ENCODE data around the gene ANKRD27. TPM values are rescaled to one million over a fixed set of nuclear protein-coding genes. Genes with fewer than 3 reads are reported as not detected.

ANKRD27 gene
- total and polyA plus RNA-seq, 10 of the 15 experiments (the other 5 are each of a cell fraction or from before 2014, with no cell fraction given) = 2.8 to 49.9 (median 28.5) TPM

GRCh38 chr19:32615569-32615968, 59.4 kb downstream of the ANKRD27 start (continued):
- TF ChIP-seq RELB (IDR thresholded peaks at IDR 0.05; ENCODE audit: low read depth) = no peak

GRCh38 chr19:32614916-32615315, 60.1 kb downstream of the ANKRD27 start:
- H4K20me1 ChIP-seq (ENCODE audit: control insufficient read depth, insufficient read depth) = no peaks in the 10 kb centered on the region
- POLR2A ChIA-PET = no interaction called here
- CTCF ChIA-PET = no interaction called here
- BruUV-seq (replicated peaks) = no TSS peak
- H2AFZ ChIP-seq (ENCODE audit: control insufficient read depth, low read depth, low read length) = no peak overlapping the region
- whole genome bisulfite sequencing (ENCODE audit: insufficient coverage, insufficient replicate concordance, low lambda C conversion rate, missing lambda C conversion rate) = 89% methylated on average over 7 of the region's 7 CpGs
- RAD21 ChIA-PET (ENCODE audit: unreplicated experiment) = no interaction called here
- TF ChIP-seq RUNX3 (IDR thresholded peaks at IDR 0.05; ENCODE audit: low read length) (no peak), ZNF274 (IDR thresholded peaks at IDR 0.05; ENCODE audit: insufficient read depth, insufficient read length) (no peak), DPF2 (IDR thresholded peaks at IDR 0.05) (no peak), TCF12 (IDR thresholded peaks at IDR 0.05; ENCODE audit: low read depth, low read length) (no peak), EGR1 (IDR thresholded peaks at IDR 0.05; ENCODE audit: borderline replicate concordance in 1 of 2, low read depth in 2 of 2, low read length in 2 of 2) (no peak), ZBTB33 (IDR thresholded peaks at IDR 0.05) (no peak), MLLT1 (IDR thresholded peaks at IDR 0.05) (no peak), IRF4 (IDR thresholded peaks at IDR 0.05; ENCODE audit: low read depth, low read length) (no peak), SREBF2 (IDR thresholded peaks at IDR 0.05; ENCODE audit: low read length) (no peak), SMARCA5 (IDR thresholded peaks at IDR 0.05) (no peak), POLR2AphosphoS5 (IDR thresholded peaks at IDR 0.05; ENCODE audit: low read length) (no peak), NFYB (IDR thresholded peaks at IDR 0.05; ENCODE audit: insufficient read depth, low read depth, low read length) (no peak), CBFB (IDR thresholded peaks at IDR 0.05; ENCODE audit: low read depth) (no peak), MXI1 (IDR thresholded peaks at IDR 0.05; ENCODE audit: low read depth, low read length) (no peak), RB1 (IDR thresholded peaks at IDR 0.05; ENCODE audit: borderline replicate concordance) (no peak), EZH2 (IDR thresholded peaks at IDR 0.05; ENCODE audit: borderline replicate concordance, control insufficient read depth, low read depth, low read length) (no peak), ZNF207 (IDR thresholded peaks at IDR 0.05; ENCODE audit: borderline replicate concordance) (no peak), SREBF1 (IDR thresholded peaks at IDR 0.05; ENCODE audit: low read length) (no peak), POU2F2 (IDR thresholded peaks at IDR 0.05; ENCODE audit: borderline replicate concordance, low read depth, low read length) (no peak)
- peak; percentile 13 for FAIRE-seq
- H3K9ac ChIP-seq (ENCODE audit: control insufficient read depth, insufficient read depth, low read length) = no peak overlapping the region
- H3K9me3 ChIP-seq (replicated peaks; ENCODE audit: control insufficient read depth, insufficient read depth, low read length) = no peaks in the 10 kb centered on the region
- H3K79me2 ChIP-seq (ENCODE audit: control insufficient read depth, insufficient read depth, low read length) = no peaks in the 10 kb centered on the region
- no peak for ATAC-seq
- DNase-seq (ENCODE audit: low read depth, low spot score) = no peak
- no peak overlapping the region for H3K4me3 ChIP-seq
- no peak overlapping the region for H3K4me2 ChIP-seq (ENCODE audit: control insufficient read depth, insufficient read depth)
- H3K27ac ChIP-seq (ENCODE audit: control insufficient read depth, insufficient read depth) = no peak overlapping the region
- H3K4me1 ChIP-seq (ENCODE audit: control insufficient read depth, insufficient read depth, low read length) = no peaks in the 10 kb centered on the region
- intact Hi-C loops (cut with micrococcal nuclease; ENCODE audit: unreplicated experiment) = no loop called here
- in situ Hi-C loops (cut with MboI) = no loop called here
- H3K36me3 ChIP-seq (ENCODE audit: control insufficient read depth in 2 of 2, insufficient read depth in 2 of 2, low read length in 1 of 2) = peaks cover 16% of the 10 kb centered on the region in 2 experiments; a peak in 3 of 4 replicates
- SMC1A ChIA-PET (ENCODE audit: uncharacterized antibody, unreplicated experiment) = interaction anchor here (1.0 kb wide), 1 partner anchor 15 kb away, joined by 4 read pairs; no protein-coding TSS in a partner anchor
- H3K27me3 ChIP-seq (replicated peaks in 1 of 2; ENCODE audit: control insufficient read depth in 2 of 2, insufficient read depth in 2 of 2, low read length in 1 of 2) = no peaks in the 10 kb centered on the region

Data from GM12878 (cell line).